Fibroblast of pulmonary artery (primary cell): ENCODE measurements around the gene THSD7A.

Experiments
- DNase-seq: peaks from one replicate; pipeline ENCODE4 v3.0.0-alpha.2; 2010; ENCODE audit warnings: low read depth
- H3K4me3 ChIP-seq: replicated peaks from 2 replicates; pipeline ENCODE4 v1.5.1; 2011; ENCODE audit warnings: low read depth, mild to moderate bottlenecking, control low read depth, low read length, moderate library complexity
- CTCF ChIP-seq: IDR thresholded peaks from 2 replicates; pipeline ENCODE4 v1.5.1; 2011; ENCODE audit warnings: mild to moderate bottlenecking, control low read depth, low read length, inconsistent platforms; ENCODE audit errors: missing control alignments

The THSD7A gene

GRCh38 chr7:11620406-11621253 is 211.4 kb downstream of the THSD7A start:
- H3K4me3 ChIP-seq, result no peak overlapping the region
- no peak for DNase-seq
- TF ChIP-seq CTCF, result no peak

GRCh38 chr7:11616466-11616865 is 215.5 kb downstream of the THSD7A start:
- TF ChIP-seq CTCF, result no peak
- no peak overlapping the region for H3K4me3 ChIP-seq
- no peak for DNase-seq

GRCh38 chr7:11615174-11615573 is 216.8 kb downstream of the THSD7A start:
- no peak for DNase-seq

GRCh38 chr7:11613292-11613930 is 218.6 kb downstream of the THSD7A start:
- no peak for TF ChIP-seq CTCF
- no peak for DNase-seq
- H3K4me3 ChIP-seq, result no peak overlapping the region

More at GRCh38 chr7:11615174-11615573, 216.8 kb downstream of the THSD7A start:
- TF ChIP-seq CTCF, result no peak
- no peak overlapping the region for H3K4me3 ChIP-seq

GRCh38 chr7:11612737-11613136 is 219.3 kb downstream of the THSD7A start:
- no peak overlapping the region for H3K4me3 ChIP-seq
- no peak for TF ChIP-seq CTCF
- no peak for DNase-seq

GRCh38 chr7:11609096-11609670 is 222.8 kb downstream of the THSD7A start:
- no peak for DNase-seq
- TF ChIP-seq CTCF, result no peak
- no peak overlapping the region for H3K4me3 ChIP-seq
